ENCODE measurements around the gene HSD17B3.

- TF ChIP-seq CTBP1 (IDR thresholded peaks at IDR 0.05; ENCODE audit: borderline replicate concordance) (no peak), ZNF384 (IDR thresholded peaks at IDR 0.05) (no peak), SP1 (IDR thresholded peaks at IDR 0.05) (no peak), LEF1 (IDR thresholded peaks at IDR 0.05; ENCODE audit: borderline replicate concordance) (no peak), BHLHE40 (IDR thresholded peaks at IDR 0.05; ENCODE audit: borderline replicate concordance) (no peak), ARNT (IDR thresholded peaks at IDR 0.05) (no peak), TARDBP (IDR thresholded peaks at IDR 0.05) (no peak), SUZ12 (IDR thresholded peaks at IDR 0.05) (no peak)
- TF ChIP-seq, protein P1, sequence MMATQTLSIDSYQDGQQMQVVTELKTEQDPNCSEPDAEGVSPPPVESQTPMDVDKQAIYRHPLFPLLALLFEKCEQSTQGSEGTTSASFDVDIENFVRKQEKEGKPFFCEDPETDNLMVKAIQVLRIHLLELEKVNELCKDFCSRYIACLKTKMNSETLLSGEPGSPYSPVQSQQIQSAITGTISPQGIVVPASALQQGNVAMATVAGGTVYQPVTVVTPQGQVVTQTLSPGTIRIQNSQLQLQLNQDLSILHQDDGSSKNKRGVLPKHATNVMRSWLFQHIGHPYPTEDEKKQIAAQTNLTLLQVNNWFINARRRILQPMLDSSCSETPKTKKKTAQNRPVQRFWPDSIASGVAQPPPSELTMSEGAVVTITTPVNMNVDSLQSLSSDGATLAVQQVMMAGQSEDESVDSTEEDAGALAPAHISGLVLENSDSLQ (IDR thresholded peaks at IDR 0.05), result no peak
Measured at GRCh38 chr9:96249746-96250145, 52.2 kb downstream of the HSD17B3 start.
